MM.1S (cell line): ENCODE results near the gene INPP4B.

Experiments used
- DNase-seq: peaks from one replicate; pipeline ENCODE4 v3.0.0-alpha.2; 2015
- H2AFZ ChIP-seq: fragments of 300-600 bp; sonication (generic); 2 replicates; pipeline ENCODE4 v1.6.0; 2016; ENCODE audit warnings: antibody characterized with exemption, low read length
- H3F3A ChIP-seq: fragments of 300-600 bp; sonication (generic); 2 replicates; pipeline ENCODE4 v1.6.1; 2016; ENCODE audit warnings: mild to moderate bottlenecking, antibody characterized with exemption, low read length, moderate library complexity, mixed read lengths; ENCODE audit not compliant: insufficient read depth
- H3K27ac ChIP-seq: fragments of 300-600 bp; sonication (generic); 2 replicates; pipeline ENCODE4 v1.5.1; 2016; ENCODE audit warnings: mild to moderate bottlenecking, low read length
- H3K27me3 ChIP-seq: fragments of 300-600 bp; sonication (generic); replicated peaks from 2 replicates; pipeline ENCODE4 v1.6.0; 2016; ENCODE audit warnings: low read length; ENCODE audit not compliant: insufficient read depth
- H3K36me3 ChIP-seq: fragments of 300-600 bp; sonication (generic); replicated peaks from 2 replicates; pipeline ENCODE4 v1.6.1; 2016; ENCODE audit warnings: mild to moderate bottlenecking, low read length, mixed read lengths; ENCODE audit not compliant: insufficient read depth
- H3K4me1 ChIP-seq: fragments of 300-600 bp; sonication (generic); 2 replicates; pipeline ENCODE4 v1.6.1; 2016; ENCODE audit warnings: low read length, mixed read lengths
- H3K4me2 ChIP-seq: fragments of 300-600 bp; sonication (generic); 2 replicates; pipeline ENCODE4 v1.6.0; 2016; ENCODE audit warnings: low read depth, low read length
- H3K4me3 ChIP-seq: fragments of 300-600 bp; sonication (generic); 2 replicates; pipeline ENCODE4 v1.5.1; 2016; ENCODE audit warnings: low read length, mixed read lengths
- H3K79me2 ChIP-seq: fragments of 300-600 bp; sonication (generic); 2 replicates; pipeline ENCODE4 v1.6.1; 2016; ENCODE audit warnings: mixed run types, low read length, mixed read lengths
- H3K9ac ChIP-seq: fragments of 300-600 bp; sonication (generic); 2 replicates; pipeline ENCODE4 v1.6.1; 2016; ENCODE audit warnings: low read length, mixed read lengths
- H3K9me2 ChIP-seq: fragments of 300-600 bp; sonication (generic); replicated peaks from 2 replicates; pipeline ENCODE4 v1.6.1; 2016; ENCODE audit warnings: mild to moderate bottlenecking, low read length, mixed read lengths; ENCODE audit not compliant: insufficient read depth
- H3K9me3 ChIP-seq: fragments of 300-600 bp; sonication (generic); replicated peaks from 2 replicates; pipeline ENCODE4 v1.6.1; 2016; ENCODE audit warnings: mild to moderate bottlenecking, low read length, mixed read lengths; ENCODE audit not compliant: insufficient read depth
- H4K20me1 ChIP-seq: fragments of 300-600 bp; sonication (generic); 2 replicates; pipeline ENCODE4 v1.6.1; 2016; ENCODE audit warnings: mild to moderate bottlenecking, low read length, moderate library complexity, mixed read lengths; ENCODE audit not compliant: insufficient read depth
- EZH2 ChIP-seq: fragments of 300-600 bp; sonication (generic); optimal IDR thresholded peaks from 2 replicates; pipeline ENCODE3; 2017; ENCODE audit warnings: low read depth, mild to moderate bottlenecking, antibody characterized with exemption, low read length, mixed read lengths
- EZH2phosphoT487 ChIP-seq: fragments of 300-600 bp; sonication (generic); IDR thresholded peaks from 2 replicates; pipeline ENCODE4 v1.6.1; 2018; ENCODE audit warnings: antibody characterized with exemption, low read length
- TF ChIP-seq, protein P1 (sequence below): fragments of 300-600 bp; sonication (generic); IDR thresholded peaks from 2 replicates; pipeline ENCODE4 v1.5.1; 2016; ENCODE audit warnings: antibody characterized with exemption, low read length, mixed read lengths

INPP4B gene

DNA sequence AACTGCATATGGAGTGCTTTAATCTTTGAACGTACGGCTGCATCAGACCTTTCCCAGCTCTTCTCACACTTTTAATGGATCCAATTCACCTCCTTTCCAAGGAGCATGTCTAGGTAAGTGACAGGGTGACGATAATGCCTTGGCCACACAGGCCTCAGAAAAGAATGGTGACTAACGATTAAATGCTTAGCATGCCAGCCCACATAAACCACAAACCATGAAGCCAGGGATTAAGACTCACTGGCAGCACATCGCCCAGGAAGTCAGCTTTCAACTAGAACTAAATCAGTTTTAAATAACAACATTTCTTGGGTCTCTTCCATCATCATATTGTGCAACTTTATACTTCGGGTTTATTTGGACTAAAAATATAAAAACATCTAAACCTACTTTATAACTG is 28.7 kb downstream of the INPP4B start:
- H4K20me1 ChIP-seq = no peaks in the 10 kb centered on the region
- H3K27ac ChIP-seq = no peak overlapping the region
- TF ChIP-seq, protein P1, sequence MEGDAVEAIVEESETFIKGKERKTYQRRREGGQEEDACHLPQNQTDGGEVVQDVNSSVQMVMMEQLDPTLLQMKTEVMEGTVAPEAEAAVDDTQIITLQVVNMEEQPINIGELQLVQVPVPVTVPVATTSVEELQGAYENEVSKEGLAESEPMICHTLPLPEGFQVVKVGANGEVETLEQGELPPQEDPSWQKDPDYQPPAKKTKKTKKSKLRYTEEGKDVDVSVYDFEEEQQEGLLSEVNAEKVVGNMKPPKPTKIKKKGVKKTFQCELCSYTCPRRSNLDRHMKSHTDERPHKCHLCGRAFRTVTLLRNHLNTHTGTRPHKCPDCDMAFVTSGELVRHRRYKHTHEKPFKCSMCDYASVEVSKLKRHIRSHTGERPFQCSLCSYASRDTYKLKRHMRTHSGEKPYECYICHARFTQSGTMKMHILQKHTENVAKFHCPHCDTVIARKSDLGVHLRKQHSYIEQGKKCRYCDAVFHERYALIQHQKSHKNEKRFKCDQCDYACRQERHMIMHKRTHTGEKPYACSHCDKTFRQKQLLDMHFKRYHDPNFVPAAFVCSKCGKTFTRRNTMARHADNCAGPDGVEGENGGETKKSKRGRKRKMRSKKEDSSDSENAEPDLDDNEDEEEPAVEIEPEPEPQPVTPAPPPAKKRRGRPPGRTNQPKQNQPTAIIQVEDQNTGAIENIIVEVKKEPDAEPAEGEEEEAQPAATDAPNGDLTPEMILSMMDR = no peak
- TF ChIP-seq EZH2phosphoT487 (no peak), EZH2 (no peak)
- H3K4me3 ChIP-seq = no peak overlapping the region
- H3F3A ChIP-seq = no peaks in the 10 kb centered on the region
- H3K79me2 ChIP-seq = no peaks in the 10 kb centered on the region
- H2AFZ ChIP-seq = no peak overlapping the region
- DNase-seq = no peak
- no peaks in the 10 kb centered on the region for H3K27me3 ChIP-seq
- H3K9ac ChIP-seq = no peak overlapping the region
- H3K9me2 ChIP-seq = no peaks in the 10 kb centered on the region
- H3K4me1 ChIP-seq = no peaks in the 10 kb centered on the region
- H3K36me3 ChIP-seq = no peaks in the 10 kb centered on the region
- H3K9me3 ChIP-seq = no peaks in the 10 kb centered on the region
- no peak overlapping the region for H3K4me2 ChIP-seq

DNA sequence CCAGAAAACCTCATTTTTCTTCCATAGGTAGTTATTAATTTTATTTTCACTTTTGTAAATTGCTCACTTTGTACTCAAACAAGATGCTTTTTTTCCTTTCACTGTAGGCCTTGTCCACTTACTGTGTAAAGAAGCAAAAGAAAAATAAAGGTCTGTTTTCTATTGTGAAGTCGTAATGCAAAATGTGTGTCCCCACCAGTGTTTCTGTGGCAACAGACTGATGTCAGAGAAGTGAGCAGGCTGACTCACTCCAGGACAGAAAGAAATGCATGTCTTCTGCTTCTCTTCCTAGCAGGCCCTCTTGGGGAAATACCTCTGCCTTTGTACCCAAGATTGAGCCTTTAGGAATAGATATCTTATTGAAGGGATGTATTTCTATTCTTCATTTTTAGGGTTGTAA is 30.3 kb downstream of the INPP4B start:
- Histone ChIP-seq H3K9ac (no peak overlapping the region), H3K9me2 (no peaks in the 10 kb centered on the region), H3K27ac (no peak overlapping the region), H3K27me3 (no peaks in the 10 kb centered on the region), H3K9me3 (no peaks in the 10 kb centered on the region), H3K79me2 (no peaks in the 10 kb centered on the region), H3K36me3 (no peaks in the 10 kb centered on the region), H2AFZ (no peak overlapping the region), H3F3A (no peaks in the 10 kb centered on the region), H3K4me3 (no peak overlapping the region), H4K20me1 (no peaks in the 10 kb centered on the region), H3K4me2 (no peak overlapping the region), H3K4me1 (no peaks in the 10 kb centered on the region)
- DNase-seq = no peak
- no peak for TF ChIP-seq EZH2
- no peak for TF ChIP-seq EZH2phosphoT487
- TF ChIP-seq, protein P1 = no peak

DNA sequence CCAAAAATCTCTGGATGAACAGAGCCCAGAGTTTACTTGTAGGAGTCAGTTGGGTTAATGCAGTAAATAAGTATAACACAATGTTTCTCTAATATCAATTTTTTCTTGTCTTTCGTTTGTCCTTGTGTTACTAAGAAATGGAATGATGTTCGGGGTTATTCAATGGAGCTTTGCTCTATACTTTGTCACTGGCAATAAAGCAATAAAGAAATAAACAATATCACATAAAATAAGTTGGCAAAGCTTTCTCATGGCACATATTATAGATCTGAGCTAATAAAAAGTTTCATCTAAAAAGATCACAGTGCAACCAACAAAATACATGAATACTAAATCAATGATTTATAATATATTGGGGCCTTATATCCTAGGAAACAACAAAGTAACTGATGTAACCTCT is 32.7 kb downstream of the INPP4B start:
- Histone ChIP-seq H3K4me1 (no peaks in the 10 kb centered on the region), H3K79me2 (no peaks in the 10 kb centered on the region), H3K27me3 (no peaks in the 10 kb centered on the region), H3K4me2 (no peak overlapping the region), H3K4me3 (no peak overlapping the region), H3K36me3 (no peaks in the 10 kb centered on the region), H3K27ac (no peak overlapping the region), H3K9me3 (no peaks in the 10 kb centered on the region), H3K9ac (no peak overlapping the region), H3K9me2 (no peaks in the 10 kb centered on the region), H2AFZ (no peak overlapping the region), H3F3A (no peaks in the 10 kb centered on the region), H4K20me1 (no peaks in the 10 kb centered on the region)
- DNase-seq = no peak
- TF ChIP-seq, protein P1 = no peak
- TF ChIP-seq EZH2 = no peak
